CD14-positive monocyte (primary cell): Measurements from ENCODE around the gene MEGF6. TPM values are rescaled to one million over a fixed set of nuclear protein-coding genes. Genes with fewer than 3 reads are reported as not detected.

Experiments used
- DNase-seq, 3 donors: peaks; one replicate each; pipeline ENCODE4 v3.0.0-alpha.2; 2011 to 2022
- H2AFZ ChIP-seq: 2 replicates; pipeline ENCODE4 v1.6.0; 2012; ENCODE audit warnings: mild to moderate bottlenecking, low read depth, low read length, inconsistent platforms; ENCODE audit not compliant: insufficient read depth, poor library complexity, severe bottlenecking
- H3K27ac ChIP-seq, 2 donors: 1 replicate in 1 of 2; 2 replicates in 1 of 2; pipeline ENCODE4 v1.5.1; 2012 to 2013; ENCODE audit warnings: low read length in 2 of 2, control low read depth in 1 of 2, inconsistent platforms in 1 of 2, low read depth in 1 of 2, mild to moderate bottlenecking in 1 of 2
- H3K27me3 ChIP-seq, 2 donors: one replicate each; pipeline versions ENCODE4 v1.6.0 to v1.6.1; 2011 to 2013; ENCODE audit warnings: low read length in 2 of 2; ENCODE audit not compliant: control insufficient read depth in 2 of 2, insufficient read depth in 2 of 2
- H3K36me3 ChIP-seq, 2 donors: replicated peaks in 1 of 2; 1 replicate in 1 of 2; 2 replicates in 1 of 2; pipeline versions ENCODE4 v1.5.1 to v1.6.1; 2012 to 2013; ENCODE audit warnings: low read length in 2 of 2, control low read depth in 1 of 2, inconsistent platforms in 1 of 2, mild to moderate bottlenecking in 1 of 2; ENCODE audit not compliant: insufficient read depth in 2 of 2, control insufficient read depth in 1 of 2
- H3K4me1 ChIP-seq, 2 donors: 1 replicate in 1 of 2; 2 replicates in 1 of 2; pipeline versions ENCODE4 v1.5.1 to v1.6.1; 2012 to 2013; ENCODE audit warnings: low read length in 2 of 2, control low read depth in 1 of 2, inconsistent platforms in 1 of 2, mild to moderate bottlenecking in 1 of 2, moderate library complexity in 1 of 2; ENCODE audit not compliant: insufficient read depth in 2 of 2, control insufficient read depth in 1 of 2
- H3K4me2 ChIP-seq: replicated peaks from 2 replicates; pipeline ENCODE3; 2012; ENCODE audit warnings: low read length, moderate library complexity, mild to moderate bottlenecking; ENCODE audit not compliant: poor library complexity, severe bottlenecking; ENCODE audit errors: extremely low read depth
- H3K4me3 ChIP-seq, 3 experiments: fragments of 200-600 bp in 1 of 3; sonication (generic) in 1 of 3; replicated peaks in 1 of 3; 1 replicate in 2 of 3; 2 replicates in 1 of 3; pipeline ENCODE4 v1.5.1; 2011 to 2013; ENCODE audit warnings: low read length in 3 of 3, mild to moderate bottlenecking in 3 of 3, control low read depth in 2 of 3, low read depth in 2 of 3, inconsistent platforms in 1 of 3, moderate library complexity in 1 of 3
- H3K79me2 ChIP-seq: 2 replicates; pipeline ENCODE4 v1.6.0; 2012; ENCODE audit warnings: mild to moderate bottlenecking, control low read depth, inconsistent platforms, low read length, moderate library complexity; ENCODE audit not compliant: insufficient read depth
- H3K9ac ChIP-seq: 2 replicates; pipeline ENCODE4 v1.6.0; 2017; ENCODE audit warnings: low read length, mild to moderate bottlenecking; ENCODE audit not compliant: insufficient read depth, poor library complexity, severe bottlenecking
- H3K9me3 ChIP-seq, 2 donors: replicated peaks in 1 of 2; 1 replicate in 1 of 2; 2 replicates in 1 of 2; pipeline versions ENCODE4 v1.5.1 to v1.6.1; 2012 to 2013; ENCODE audit warnings: low read length in 2 of 2, control low read depth in 1 of 2; ENCODE audit not compliant: control insufficient read depth in 1 of 2, insufficient read depth in 1 of 2
- H4K20me1 ChIP-seq: 2 replicates; pipeline ENCODE4 v1.6.0; 2012; ENCODE audit warnings: mild to moderate bottlenecking, low read length, control low read depth, moderate library complexity; ENCODE audit not compliant: insufficient read depth
- H3K27ac Mint-ChIP-seq, 7 donors: one replicate each; pipeline ENCODE4 v1.8.0; 2020; ENCODE audit warnings: mild to moderate bottlenecking in 7 of 7, mixed read lengths in 7 of 7, moderate library complexity in 6 of 7, inconsistent platforms in 2 of 7
- H3K27me3 Mint-ChIP-seq, 3 donors: one replicate each; pipeline ENCODE4 v1.8.0; 2021 to 2022; ENCODE audit warnings: low read depth in 3 of 3, mild to moderate bottlenecking in 3 of 3, mixed read lengths in 3 of 3, moderate library complexity in 3 of 3, inconsistent platforms in 1 of 3
- H3K36me3 Mint-ChIP-seq, 2 donors: one replicate each; pipeline ENCODE4 v1.8.0; 2020; ENCODE audit warnings: mixed read lengths in 2 of 2, inconsistent platforms in 1 of 2, mild to moderate bottlenecking in 1 of 2
- H3K4me1 Mint-ChIP-seq: one replicate; pipeline ENCODE4 v1.8.0; 2020; ENCODE audit warnings: mild to moderate bottlenecking, mixed read lengths
- H3K4me3 Mint-ChIP-seq, 2 donors: one replicate each; pipeline ENCODE4 v1.8.0; 2020; ENCODE audit warnings: mild to moderate bottlenecking in 2 of 2, mixed read lengths in 2 of 2, moderate library complexity in 1 of 2
- H3K9me3 Mint-ChIP-seq, 7 donors: one replicate each; pipeline ENCODE4 v1.8.0; 2020 to 2022; ENCODE audit warnings: mixed read lengths in 7 of 7, mild to moderate bottlenecking in 6 of 7, moderate library complexity in 6 of 7, inconsistent platforms in 2 of 7
- CTCF ChIP-seq: fragments of 200-600 bp; IDR thresholded peaks from one replicate; pipeline ENCODE4 v1.8.0; 2022; ENCODE audit warnings: antibody characterized with exemption, mild to moderate bottlenecking
- WGBS: methylation state at CpG from one replicate; pipeline ENCODE4 v1.1.5; 2013; ENCODE audit warnings: missing lambda C conversion rate; ENCODE audit not compliant: insufficient coverage; 5-methylcytosine and 5-hydroxymethylcytosine counted together
- intact Hi-C, 2 donors: fragments of 100-400 bp; cut with micrococcal nuclease; formaldehyde crosslinking; loops; one replicate each; pipeline versions ENCODE4 v1.15.0 to v1.15.1; 2023
- polyA plus RNA-seq, 3 donors: library from polyadenylated mRNA; depleted of rRNA in 1 of 3; unstranded in 2 of 3; stranded (reverse) in 1 of 3; fragments of 300-500 nt in 2 of 3; fragments of >200 nt in 1 of 3; fragmentation: Illumina TruSeq in 2 of 3; gene quantifications; 1 replicate in 2 of 3; 2 replicates in 1 of 3; pipeline ENCODE4 v1.2.3, GENCODE V29; 2012 to 2021

Gene MEGF6
- polyA plus RNA-seq, 3 donors: 0.39 to 3.8 (median 1.2) TPM

DNA sequence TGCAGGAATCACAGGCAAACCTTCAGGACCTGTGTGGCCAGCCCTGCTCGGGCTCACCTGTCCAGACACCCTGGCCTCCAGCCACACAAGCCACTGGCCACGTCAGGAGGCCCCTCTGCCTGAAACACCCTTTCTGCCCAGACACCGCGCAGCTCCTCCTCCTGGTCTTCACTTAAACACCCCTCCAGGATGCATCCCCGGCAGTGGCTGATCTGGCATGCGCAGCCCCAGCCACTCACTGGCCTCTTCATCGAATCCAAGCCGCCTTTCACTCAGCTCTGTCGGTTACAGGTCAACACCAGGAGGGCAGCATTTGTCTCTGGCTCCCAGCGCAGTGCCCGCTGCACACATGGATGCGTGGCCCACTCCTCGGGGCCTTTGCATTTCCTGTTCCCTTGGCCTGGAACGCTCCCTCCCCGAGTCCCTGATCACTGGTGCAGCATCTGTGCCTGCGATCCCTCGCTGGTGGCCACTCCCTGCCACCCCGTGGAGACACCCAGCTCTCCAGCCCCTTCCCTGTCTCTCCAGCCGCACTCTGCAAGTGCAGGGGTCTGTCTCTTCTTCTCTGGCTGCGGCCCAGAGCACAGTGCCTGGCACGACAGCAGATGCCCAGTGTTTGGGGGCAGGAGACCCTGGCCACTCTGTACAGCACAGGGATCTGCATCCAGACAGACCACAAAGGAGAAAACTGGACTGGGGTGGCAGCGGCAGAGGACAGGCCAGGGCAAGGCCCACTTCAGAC, 22.9 kb upstream of the MEGF6 start:
- H2AFZ ChIP-seq: no peak overlapping the region
- H3K79me2 ChIP-seq: no peaks in the 10 kb centered on the region
- H3K27me3 ChIP-seq: no peaks in the 10 kb centered on the region
- H3K4me1 ChIP-seq: peaks cover 10 to 15% of the 10 kb centered on the region in 2 donors
- Mint-ChIP-seq H3K4me3 (no peak overlapping the region), H3K36me3 (peaks cover 76 to 95% of the 10 kb centered on the region in 2 donors), H3K9me3 (no peaks in the 10 kb centered on the region), H3K27me3 (peaks cover 0 to 2% (median 2%) of the 10 kb centered on the region in 3 donors), H3K27ac (peak overlapping the region in 2 of 7 donors; percentile 50 to 78), H3K4me1 (peaks cover 8% of the 10 kb centered on the region)
- WGBS: 97% methylated on average over 22 of the region's 22 CpGs
- no peak overlapping the region for H3K27ac ChIP-seq
- no peak for TF ChIP-seq CTCF
- H3K9ac ChIP-seq: no peak overlapping the region
- H3K36me3 ChIP-seq: peaks cover 86 to 98% of the 10 kb centered on the region in 2 donors
- no peaks in the 10 kb centered on the region for H4K20me1 ChIP-seq
- no peak overlapping the region for H3K4me3 ChIP-seq
- H3K4me2 ChIP-seq: no peak overlapping the region
- H3K9me3 ChIP-seq: no peaks in the 10 kb centered on the region
- DNase-seq: no peak
- intact Hi-C loops: no loop called here

DNA sequence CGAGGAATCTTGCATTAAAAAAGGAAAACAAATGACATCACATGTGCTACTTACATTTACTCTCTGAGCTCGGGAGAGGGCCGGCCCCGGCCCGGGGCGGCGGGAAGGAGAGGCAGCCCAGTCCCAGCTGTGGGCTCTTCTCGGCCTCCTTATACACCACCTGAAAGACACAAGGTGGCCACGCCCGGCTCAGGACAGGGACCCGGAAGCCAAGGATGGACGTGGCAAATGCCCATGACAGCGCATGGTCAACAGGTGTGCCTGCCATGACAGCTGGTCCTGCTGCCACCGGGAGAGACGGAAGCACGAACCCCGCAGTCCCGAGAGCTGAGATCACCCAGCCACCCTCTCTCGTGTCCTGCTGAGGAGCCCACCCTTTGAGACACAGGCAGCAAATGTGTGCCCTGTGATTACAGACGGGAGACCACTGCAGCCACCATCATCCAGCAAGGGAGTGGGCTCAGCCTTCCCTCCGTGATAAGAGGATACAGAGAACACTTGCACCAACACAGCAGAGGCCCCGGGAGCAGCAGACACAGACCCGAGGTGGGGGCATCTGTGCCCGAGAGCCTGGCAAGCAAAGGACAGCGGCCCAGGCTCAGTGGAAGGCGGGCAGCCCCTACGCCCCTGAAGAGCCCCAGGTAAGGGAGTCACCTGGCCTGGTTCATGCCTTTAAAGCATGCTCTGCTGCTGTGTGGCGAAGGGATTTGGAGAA, 22.2 kb upstream of the MEGF6 start:
- peaks cover 8% of the 10 kb centered on the region for H3K4me1 Mint-ChIP-seq
- 96% methylated on average over 26 of the region's 28 CpGs for WGBS
- H3K9ac ChIP-seq: no peak overlapping the region
- no peak overlapping the region for H3K27ac Mint-ChIP-seq
- H3K9me3 ChIP-seq: no peaks in the 10 kb centered on the region
- H3K4me2 ChIP-seq: no peak overlapping the region
- H3K4me1 ChIP-seq: peaks cover 10 to 15% of the 10 kb centered on the region in 2 donors
- no peak for TF ChIP-seq CTCF
- no peaks in the 10 kb centered on the region for H4K20me1 ChIP-seq
- no peak overlapping the region for H3K4me3 ChIP-seq
- peaks cover 78 to 95% of the 10 kb centered on the region in 2 donors for H3K36me3 Mint-ChIP-seq
- no peak for DNase-seq
- H3K36me3 ChIP-seq: peaks cover 86 to 98% of the 10 kb centered on the region in 2 donors
- no peaks in the 10 kb centered on the region for H3K27me3 ChIP-seq
- H2AFZ ChIP-seq: no peak overlapping the region
- peaks cover 0 to 2% (median 2%) of the 10 kb centered on the region in 3 donors for H3K27me3 Mint-ChIP-seq
- H3K79me2 ChIP-seq: no peaks in the 10 kb centered on the region
- H3K27ac ChIP-seq: no peak overlapping the region
- intact Hi-C loops: no loop called here
- no peak overlapping the region for H3K4me3 Mint-ChIP-seq
- H3K9me3 Mint-ChIP-seq: no peaks in the 10 kb centered on the region
